ENCODE results near the gene LEMD2.

Gene LEMD2

GRCh38 chr6:33739571-33739970, 49.4 kb downstream of the LEMD2 start:
- H3K27ac Mint-ChIP-seq, result no peak overlapping the region
- H3K36me3 Mint-ChIP-seq (ENCODE audit: low read depth), result no peaks in the 10 kb centered on the region
- H3K27me3 Mint-ChIP-seq, result no peaks in the 10 kb centered on the region
- peaks cover 3% of the 10 kb centered on the region for H3K4me1 Mint-ChIP-seq (ENCODE audit: low read depth)
- no peak overlapping the region for H3K4me3 Mint-ChIP-seq
- no peaks in the 10 kb centered on the region for H3K9me3 Mint-ChIP-seq

GRCh38 chr6:33738879-33739278, 50.1 kb downstream of the LEMD2 start:
- H3K27ac Mint-ChIP-seq, result no peak overlapping the region
- H3K27me3 Mint-ChIP-seq, result no peaks in the 10 kb centered on the region
- H3K4me1 Mint-ChIP-seq (ENCODE audit: low read depth), result no peaks in the 10 kb centered on the region
- H3K4me3 Mint-ChIP-seq, result no peak overlapping the region
- no peaks in the 10 kb centered on the region for H3K9me3 Mint-ChIP-seq
- H3K36me3 Mint-ChIP-seq (ENCODE audit: low read depth), result no peaks in the 10 kb centered on the region

GRCh38 chr6:33738153-33738552, 50.8 kb downstream of the LEMD2 start:
- H3K4me1 Mint-ChIP-seq (ENCODE audit: low read depth), result no peaks in the 10 kb centered on the region
- H3K27me3 Mint-ChIP-seq, result no peaks in the 10 kb centered on the region
- H3K27ac Mint-ChIP-seq, result no peak overlapping the region
- no peak overlapping the region for H3K4me3 Mint-ChIP-seq
- no peaks in the 10 kb centered on the region for H3K36me3 Mint-ChIP-seq (ENCODE audit: low read depth)
- H3K9me3 Mint-ChIP-seq, result no peaks in the 10 kb centered on the region

GRCh38 chr6:33737267-33738026, 51.5 kb downstream of the LEMD2 start:
- H3K36me3 Mint-ChIP-seq (ENCODE audit: low read depth), result no peaks in the 10 kb centered on the region
- H3K4me1 Mint-ChIP-seq (ENCODE audit: low read depth), result no peaks in the 10 kb centered on the region
- H3K27ac Mint-ChIP-seq, result no peak overlapping the region
- no peaks in the 10 kb centered on the region for H3K9me3 Mint-ChIP-seq
- H3K4me3 Mint-ChIP-seq, result no peak overlapping the region
- no peaks in the 10 kb centered on the region for H3K27me3 Mint-ChIP-seq

- Mint-ChIP-seq H3K27me3 (no peaks in the 10 kb centered on the region), H3K9me3 (no peaks in the 10 kb centered on the region), H3K36me3 (ENCODE audit: low read depth) (no peaks in the 10 kb centered on the region), H3K4me1 (ENCODE audit: low read depth) (no peaks in the 10 kb centered on the region), H3K4me3 (no peak overlapping the region), H3K27ac (no peak overlapping the region)
These were observed 53.7 kb downstream of the LEMD2 start for GRCh38 chr6:33735216-33735615.

- Mint-ChIP-seq H3K9me3 (no peaks in the 10 kb centered on the region), H3K27ac (no peak overlapping the region), H3K4me3 (no peak overlapping the region), H3K27me3 (no peaks in the 10 kb centered on the region), H3K36me3 (ENCODE audit: low read depth) (no peaks in the 10 kb centered on the region), H3K4me1 (ENCODE audit: low read depth) (no peaks in the 10 kb centered on the region)
These were observed 55.3 kb downstream of the LEMD2 start for GRCh38 chr6:33733709-33734007.

- Mint-ChIP-seq H3K27ac (no peak overlapping the region), H3K36me3 (ENCODE audit: low read depth) (no peaks in the 10 kb centered on the region), H3K4me3 (no peak overlapping the region), H3K4me1 (ENCODE audit: low read depth) (no peaks in the 10 kb centered on the region), H3K9me3 (no peaks in the 10 kb centered on the region), H3K27me3 (no peaks in the 10 kb centered on the region)
These were observed 55.9 kb downstream of the LEMD2 start for GRCh38 chr6:33732817-33733708.

- H3K4me3 Mint-ChIP-seq, result no peak overlapping the region
- H3K9me3 Mint-ChIP-seq, result no peaks in the 10 kb centered on the region
- no peaks in the 10 kb centered on the region for H3K27me3 Mint-ChIP-seq
- H3K4me1 Mint-ChIP-seq (ENCODE audit: low read depth), result no peaks in the 10 kb centered on the region
- no peaks in the 10 kb centered on the region for H3K36me3 Mint-ChIP-seq (ENCODE audit: low read depth)
- no peak overlapping the region for H3K27ac Mint-ChIP-seq
These were observed 56.5 kb downstream of the LEMD2 start for GRCh38 chr6:33732385-33732784.

GRCh38 chr6:33731751-33732282, 57.1 kb downstream of the LEMD2 start:
- H3K27ac Mint-ChIP-seq, result no peak overlapping the region
- no peaks in the 10 kb centered on the region for H3K4me1 Mint-ChIP-seq (ENCODE audit: low read depth)
- no peaks in the 10 kb centered on the region for H3K9me3 Mint-ChIP-seq
- no peak overlapping the region for H3K4me3 Mint-ChIP-seq
- H3K36me3 Mint-ChIP-seq (ENCODE audit: low read depth), result no peaks in the 10 kb centered on the region
- no peaks in the 10 kb centered on the region for H3K27me3 Mint-ChIP-seq

GRCh38 chr6:33731035-33731434, 57.9 kb downstream of the LEMD2 start:
- no peaks in the 10 kb centered on the region for H3K4me1 Mint-ChIP-seq (ENCODE audit: low read depth)
- H3K27ac Mint-ChIP-seq, result no peak overlapping the region
- H3K27me3 Mint-ChIP-seq, result no peaks in the 10 kb centered on the region
- no peak overlapping the region for H3K4me3 Mint-ChIP-seq
- no peaks in the 10 kb centered on the region for H3K36me3 Mint-ChIP-seq (ENCODE audit: low read depth)
- no peaks in the 10 kb centered on the region for H3K9me3 Mint-ChIP-seq

GRCh38 chr6:33730611-33731010, 58.3 kb downstream of the LEMD2 start:
- H3K4me1 Mint-ChIP-seq (ENCODE audit: low read depth), result no peaks in the 10 kb centered on the region
- no peaks in the 10 kb centered on the region for H3K27me3 Mint-ChIP-seq
- H3K36me3 Mint-ChIP-seq (ENCODE audit: low read depth), result no peaks in the 10 kb centered on the region
- H3K27ac Mint-ChIP-seq, result no peak overlapping the region
- no peak overlapping the region for H3K4me3 Mint-ChIP-seq
- H3K9me3 Mint-ChIP-seq, result no peaks in the 10 kb centered on the region

GRCh38 chr6:33729059-33729458, 59.9 kb downstream of the LEMD2 start:
- Mint-ChIP-seq H3K4me1 (ENCODE audit: low read depth) (peaks cover 9% of the 10 kb centered on the region), H3K9me3 (no peaks in the 10 kb centered on the region), H3K27ac (no peak overlapping the region), H3K36me3 (ENCODE audit: low read depth) (no peaks in the 10 kb centered on the region), H3K4me3 (no peak overlapping the region), H3K27me3 (no peaks in the 10 kb centered on the region)

- Mint-ChIP-seq H3K27me3 (no peaks in the 10 kb centered on the region), H3K4me3 (no peak overlapping the region), H3K36me3 (ENCODE audit: low read depth) (no peaks in the 10 kb centered on the region), H3K4me1 (ENCODE audit: low read depth) (peaks cover 15% of the 10 kb centered on the region), H3K27ac (no peak overlapping the region), H3K9me3 (no peaks in the 10 kb centered on the region)
These were observed 60.5 kb downstream of the LEMD2 start for GRCh38 chr6:33728438-33728837.

- no peaks in the 10 kb centered on the region for H3K36me3 Mint-ChIP-seq (ENCODE audit: low read depth)
- no peak overlapping the region for H3K4me3 Mint-ChIP-seq
These were observed 61.0 kb downstream of the LEMD2 start for GRCh38 chr6:33727932-33728331.

GRCh38 chr6:33727126-33727525, 61.8 kb downstream of the LEMD2 start:
- no peak overlapping the region for H3K27ac Mint-ChIP-seq
- no peaks in the 10 kb centered on the region for H3K27me3 Mint-ChIP-seq
- no peaks in the 10 kb centered on the region for H3K36me3 Mint-ChIP-seq (ENCODE audit: low read depth)
- H3K4me1 Mint-ChIP-seq (ENCODE audit: low read depth), result peaks cover 20% of the 10 kb centered on the region
- H3K4me3 Mint-ChIP-seq, result no peak overlapping the region
- no peaks in the 10 kb centered on the region for H3K9me3 Mint-ChIP-seq

More at GRCh38 chr6:33727932-33728331, 61.0 kb downstream of the LEMD2 start:
- H3K27ac Mint-ChIP-seq, result no peak overlapping the region
- H3K9me3 Mint-ChIP-seq, result no peaks in the 10 kb centered on the region
- H3K27me3 Mint-ChIP-seq, result no peaks in the 10 kb centered on the region
- H3K4me1 Mint-ChIP-seq (ENCODE audit: low read depth), result peaks cover 20% of the 10 kb centered on the region

All from stimulated activated naive CD8-positive, alpha-beta T cell treated with anti-CD3 and anti-CD28 coated beads, Interleukin-15, Interleukin-2, amounts not matched to agents 100 ng/mL and 50 ng/mL, for 24 hours (primary cell).